GM08714 (cell line): ENCODE results near the gene TRAPPC5.

Experiments used
- H3K4me3 ChIP-seq: fragments of 200-500 bp; sonication (Bioruptor generic); 2 replicates; pipeline ENCODE4 v1.5.1; 2014; ENCODE audit warnings: mild to moderate bottlenecking, low read length, inconsistent platforms
- ZNF274 ChIP-seq: IDR thresholded peaks from 2 replicates; pipeline ENCODE4 v1.6.1; 2012; ENCODE audit warnings: mild to moderate bottlenecking, low read depth, low read length

The TRAPPC5 gene

GRCh38 chr19:7706955-7707456 is 26.4 kb downstream of the TRAPPC5 start:
- TF ChIP-seq ZNF274 = no peak
- no peak overlapping the region for H3K4me3 ChIP-seq

- TF ChIP-seq ZNF274 = no peak
- H3K4me3 ChIP-seq = no peak overlapping the region
Measured at GRCh38 chr19:7709932-7710460, 29.4 kb downstream of the TRAPPC5 start.

- no peak for TF ChIP-seq ZNF274
- no peak overlapping the region for H3K4me3 ChIP-seq
Measured at GRCh38 chr19:7710616-7711015, 30.0 kb downstream of the TRAPPC5 start.

GRCh38 chr19:7715671-7716070 is 35.0 kb downstream of the TRAPPC5 start:
- H3K4me3 ChIP-seq = no peak overlapping the region
- TF ChIP-seq ZNF274 = no peak

- H3K4me3 ChIP-seq = no peak overlapping the region
- no peak for TF ChIP-seq ZNF274
Measured at GRCh38 chr19:7716762-7717161, 36.1 kb downstream of the TRAPPC5 start.

GRCh38 chr19:7718668-7719067 is 38.0 kb downstream of the TRAPPC5 start:
- no peak overlapping the region for H3K4me3 ChIP-seq
- TF ChIP-seq ZNF274 = no peak

GRCh38 chr19:7720351-7720750 is 39.7 kb downstream of the TRAPPC5 start:
- no peak for TF ChIP-seq ZNF274

GRCh38 chr19:7722231-7722651 is 41.6 kb downstream of the TRAPPC5 start:
- no peak overlapping the region for H3K4me3 ChIP-seq
- TF ChIP-seq ZNF274 = no peak

More at GRCh38 chr19:7720351-7720750, 39.7 kb downstream of the TRAPPC5 start:
- H3K4me3 ChIP-seq = no peak overlapping the region

- no peak for TF ChIP-seq ZNF274
- H3K4me3 ChIP-seq = no peak overlapping the region
Measured at GRCh38 chr19:7725791-7726190, 45.2 kb downstream of the TRAPPC5 start.

- H3K4me3 ChIP-seq = no peak overlapping the region
- TF ChIP-seq ZNF274 = no peak
Measured at GRCh38 chr19:7729211-7729610, 48.6 kb downstream of the TRAPPC5 start.

GRCh38 chr19:7729831-7730285 is 49.2 kb downstream of the TRAPPC5 start:
- no peak overlapping the region for H3K4me3 ChIP-seq
- TF ChIP-seq ZNF274 = no peak

GRCh38 chr19:7730286-7731217 is 49.9 kb downstream of the TRAPPC5 start:
- no peak for TF ChIP-seq ZNF274
- H3K4me3 ChIP-seq = no peak overlapping the region

GRCh38 chr19:7731218-7731595 is 50.6 kb downstream of the TRAPPC5 start:
- H3K4me3 ChIP-seq = no peak overlapping the region
- TF ChIP-seq ZNF274 = no peak

- H3K4me3 ChIP-seq = no peak overlapping the region
- no peak for TF ChIP-seq ZNF274
Measured at GRCh38 chr19:7731615-7732014, 51.0 kb downstream of the TRAPPC5 start.

GRCh38 chr19:7732045-7732444 is 51.4 kb downstream of the TRAPPC5 start, which contains the start of gene CLEC4G:
Gene CLEC4G, minus strand, starts transcription at chr19:7732110. Its CDS starts 8 bp downstream, at chr19:7732102.
- H3K4me3 ChIP-seq = no peak within 1 kb of the TSS
- TF ChIP-seq ZNF274 = no peak

GRCh38 chr19:7733376-7733775 is 52.7 kb downstream of the TRAPPC5 start:
- H3K4me3 ChIP-seq = no peak overlapping the region
- TF ChIP-seq ZNF274 = no peak
